ENCODE results near the gene TBL1X. TPM values are rescaled to one million over a fixed set of nuclear protein-coding genes. Genes with fewer than 3 reads are reported as not detected.

Gene TBL1X
- total and polyA plus RNA-seq, 10 of the 15 experiments (the other 5 are each of a cell fraction or from before 2014, with no cell fraction given): 4.4 to 26.3 (median 10.6) TPM

DNA sequence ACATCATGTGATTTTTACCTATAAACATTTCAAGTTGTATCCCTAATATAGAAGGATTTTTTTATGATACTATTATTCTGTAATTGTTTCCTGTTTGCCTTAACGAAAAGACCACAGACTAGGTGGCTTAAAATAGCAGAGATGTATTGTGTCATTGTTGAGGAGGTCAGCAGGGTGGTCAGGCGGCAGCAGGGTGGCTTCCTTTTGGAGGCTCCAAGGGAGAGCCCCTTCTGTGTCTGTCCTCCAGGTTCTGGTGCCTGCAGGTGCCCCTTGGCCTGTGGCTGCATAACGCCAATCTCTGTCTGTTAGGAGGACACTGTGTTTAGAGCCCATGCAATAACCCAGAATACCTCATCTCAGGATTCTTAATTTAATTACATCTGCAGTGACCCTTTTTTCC lies 118.1 kb downstream of the TBL1X start:
- 34% methylated on average over 3 of the region's 3 CpGs for WGBS (ENCODE audit: insufficient coverage, insufficient replicate concordance, low lambda C conversion rate, missing lambda C conversion rate)
- ATAC-seq: no peak
- no peak overlapping the region for H3K9ac ChIP-seq (ENCODE audit: control insufficient read depth, insufficient read depth, low read length)
- no peaks in the 10 kb centered on the region for H3K9me3 ChIP-seq (replicated peaks; ENCODE audit: control insufficient read depth, insufficient read depth, low read length)
- no peaks in the 10 kb centered on the region for H3K4me1 ChIP-seq (ENCODE audit: control insufficient read depth, insufficient read depth, low read length)
- H3K4me2 ChIP-seq (ENCODE audit: control insufficient read depth, insufficient read depth): no peak overlapping the region
- in situ Hi-C loops (cut with MboI) (no loop called here), intact Hi-C loops (cut with micrococcal nuclease; ENCODE audit: unreplicated experiment) (no loop called here)
- BruUV-seq (replicated peaks): no TSS peak
- no peaks in the 10 kb centered on the region for H3K27me3 ChIP-seq (replicated peaks in 1 of 2; ENCODE audit: control insufficient read depth in 2 of 2, insufficient read depth in 2 of 2, low read length in 1 of 2)
- FAIRE-seq: no peak
- no peak overlapping the region for H3K4me3 ChIP-seq
- ChIA-PET CTCF (interaction anchor here (1.0 kb wide), 1 partner anchor 9 kb away, joined by 3 read pairs; no protein-coding TSS in a partner anchor), POLR2A (no interaction called here), RAD21 (ENCODE audit: unreplicated experiment) (no interaction called here), SMC1A (ENCODE audit: uncharacterized antibody, unreplicated experiment) (no interaction called here)
- no peak overlapping the region for H2AFZ ChIP-seq (ENCODE audit: control insufficient read depth, low read depth, low read length)
- H3K79me2 ChIP-seq (ENCODE audit: control insufficient read depth, insufficient read depth, low read length): no peaks in the 10 kb centered on the region
- no peak for DNase-seq (ENCODE audit: low read depth, low spot score)
- TF ChIP-seq ATF7 (IDR thresholded peaks at IDR 0.05; ENCODE audit: low read depth) (no peak), MXI1 (IDR thresholded peaks at IDR 0.05; ENCODE audit: low read depth, low read length) (no peak), LARP7 (IDR thresholded peaks at IDR 0.05) (no peak), SPI1 (IDR thresholded peaks at IDR 0.05; ENCODE audit: borderline replicate concordance, insufficient read depth, low read depth, low read length) (no peak), NFIC (IDR thresholded peaks at IDR 0.05; ENCODE audit: low read depth, low read length) (no peak), KLF5 (IDR thresholded peaks at IDR 0.05; ENCODE audit: partially characterized antibody) (no peak), SREBF1 (IDR thresholded peaks at IDR 0.05; ENCODE audit: low read length) (no peak), EP300 (IDR thresholded peaks at IDR 0.05; ENCODE audit: borderline replicate concordance in 1 of 2, control insufficient read depth in 1 of 2, low read depth in 2 of 2, low read length in 2 of 2) (no peak), PML (IDR thresholded peaks at IDR 0.05; ENCODE audit: low read length) (no peak), NRF1 (conservative IDR thresholded peaks at IDR 0.05; ENCODE audit: low read depth, low read length) (no peak), GABPA (IDR thresholded peaks at IDR 0.05; ENCODE audit: low read depth) (no peak)
- TF ChIP-seq, protein P1, sequence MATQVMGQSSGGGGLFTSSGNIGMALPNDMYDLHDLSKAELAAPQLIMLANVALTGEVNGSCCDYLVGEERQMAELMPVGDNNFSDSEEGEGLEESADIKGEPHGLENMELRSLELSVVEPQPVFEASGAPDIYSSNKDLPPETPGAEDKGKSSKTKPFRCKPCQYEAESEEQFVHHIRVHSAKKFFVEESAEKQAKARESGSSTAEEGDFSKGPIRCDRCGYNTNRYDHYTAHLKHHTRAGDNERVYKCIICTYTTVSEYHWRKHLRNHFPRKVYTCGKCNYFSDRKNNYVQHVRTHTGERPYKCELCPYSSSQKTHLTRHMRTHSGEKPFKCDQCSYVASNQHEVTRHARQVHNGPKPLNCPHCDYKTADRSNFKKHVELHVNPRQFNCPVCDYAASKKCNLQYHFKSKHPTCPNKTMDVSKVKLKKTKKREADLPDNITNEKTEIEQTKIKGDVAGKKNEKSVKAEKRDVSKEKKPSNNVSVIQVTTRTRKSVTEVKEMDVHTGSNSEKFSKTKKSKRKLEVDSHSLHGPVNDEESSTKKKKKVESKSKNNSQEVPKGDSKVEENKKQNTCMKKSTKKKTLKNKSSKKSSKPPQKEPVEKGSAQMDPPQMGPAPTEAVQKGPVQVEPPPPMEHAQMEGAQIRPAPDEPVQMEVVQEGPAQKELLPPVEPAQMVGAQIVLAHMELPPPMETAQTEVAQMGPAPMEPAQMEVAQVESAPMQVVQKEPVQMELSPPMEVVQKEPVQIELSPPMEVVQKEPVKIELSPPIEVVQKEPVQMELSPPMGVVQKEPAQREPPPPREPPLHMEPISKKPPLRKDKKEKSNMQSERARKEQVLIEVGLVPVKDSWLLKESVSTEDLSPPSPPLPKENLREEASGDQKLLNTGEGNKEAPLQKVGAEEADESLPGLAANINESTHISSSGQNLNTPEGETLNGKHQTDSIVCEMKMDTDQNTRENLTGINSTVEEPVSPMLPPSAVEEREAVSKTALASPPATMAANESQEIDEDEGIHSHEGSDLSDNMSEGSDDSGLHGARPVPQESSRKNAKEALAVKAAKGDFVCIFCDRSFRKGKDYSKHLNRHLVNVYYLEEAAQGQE (IDR thresholded peaks at IDR 0.05; ENCODE audit: low read depth, low read length): no peak
- no peaks in the 10 kb centered on the region; a peak in 1 of 4 replicates for H3K36me3 ChIP-seq (ENCODE audit: control insufficient read depth in 2 of 2, insufficient read depth in 2 of 2, low read length in 1 of 2)
- no peaks in the 10 kb centered on the region for H4K20me1 ChIP-seq (ENCODE audit: control insufficient read depth, insufficient read depth)
- H3K27ac ChIP-seq (ENCODE audit: control insufficient read depth, insufficient read depth): no peak overlapping the region

Data from GM12878 (cell line).